Calu3 (cell line): ENCODE results near the gene EVA1B. TPM values are rescaled to one million over a fixed set of nuclear protein-coding genes. Genes with fewer than 3 reads are reported as not detected.

Experiments
- BruUV-seq: library from RNA; stranded (reverse); fragments of 400-500 nt; replicated peaks from 2 replicates; lab custom pipeline; 2021; lab: Mats Ljungman, UMichigan
- CTCF ChIA-PET: fragments of 300-600 bp; sonication (Branson Sonifier 250); formaldehyde crosslinking; loops from one replicate; lab custom pipeline; 2022; ENCODE audit warnings: antibody characterized with exemption; lab: Charles Lee
- DNase-seq: peaks from one replicate; pipeline ENCODE4 v3.0.0; 2022
- H3K27ac Mint-ChIP-seq: one replicate; pipeline ENCODE4 v1.8.0; 2022; ENCODE audit warnings: mixed read lengths; ENCODE audit not compliant: unreplicated experiment
- H3K27me3 Mint-ChIP-seq: one replicate; pipeline ENCODE4 v1.8.0; 2022; ENCODE audit warnings: mixed read lengths; ENCODE audit not compliant: unreplicated experiment
- H3K36me3 Mint-ChIP-seq: one replicate; pipeline ENCODE4 v1.8.0; 2022; ENCODE audit warnings: mild to moderate bottlenecking, moderate library complexity, mixed read lengths; ENCODE audit not compliant: insufficient read depth, unreplicated experiment
- H3K4me1 Mint-ChIP-seq: one replicate; pipeline ENCODE4 v1.8.0; 2022; ENCODE audit warnings: mild to moderate bottlenecking, low read depth, mixed read lengths; ENCODE audit not compliant: unreplicated experiment
- H3K4me3 Mint-ChIP-seq: one replicate; pipeline ENCODE4 v1.8.0; 2022; ENCODE audit warnings: mild to moderate bottlenecking, low read depth, moderate library complexity, mixed read lengths; ENCODE audit not compliant: unreplicated experiment
- H3K9me3 Mint-ChIP-seq: one replicate; pipeline ENCODE4 v1.8.0; 2022; ENCODE audit warnings: low read depth, mixed read lengths; ENCODE audit not compliant: unreplicated experiment
- intact Hi-C: fragments of 100-400 bp; cut with micrococcal nuclease; formaldehyde crosslinking; loops from one replicate; pipeline ENCODE4 v1.10.0; 2022; ENCODE audit not compliant: unreplicated experiment
- total RNA-seq: library from RNA; stranded (reverse); gene quantifications from 2 replicates; pipeline ENCODE4 v1.2.3, GENCODE V29; 2022
- TF ChIP-seq, protein P1 (sequence below): fragments of 200-600 bp; IDR thresholded peaks from one replicate; pipeline ENCODE4 v1.8.0; 2022; ENCODE audit warnings: antibody characterized with exemption; ENCODE audit not compliant: unreplicated experiment

Gene EVA1B
- total RNA-seq, 1 experiment from 2014 or later = 11.2 TPM

DNA sequence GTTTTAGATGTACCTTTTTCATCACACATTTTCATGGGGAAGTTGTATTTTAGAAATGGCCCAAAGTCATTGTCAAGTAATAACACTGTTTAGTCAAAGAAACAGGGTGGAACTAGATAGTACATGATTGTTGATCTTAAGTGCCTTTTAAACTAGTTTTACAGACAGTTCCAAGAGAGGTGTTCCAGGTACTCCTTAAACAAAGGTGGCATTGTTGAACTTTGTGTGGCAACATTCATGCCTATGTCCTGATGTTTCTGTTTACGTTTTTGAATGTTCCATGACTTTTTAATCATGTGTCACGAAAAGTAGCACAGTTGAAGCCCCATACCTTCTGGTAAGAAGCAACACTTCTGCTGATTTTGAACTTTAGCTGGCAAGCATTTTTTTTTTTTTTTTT is 26.4 kb downstream of the EVA1B start:
- H3K4me3 Mint-ChIP-seq = peak overlapping the region; percentile 14
- intact Hi-C loops = loop anchor here (5.0 kb wide), 1 partner anchor 145 kb away; no protein-coding TSS in a partner anchor
- no peaks in the 10 kb centered on the region for H3K27me3 Mint-ChIP-seq
- CTCF ChIA-PET = interaction anchor here (0.6 to 0.8 kb wide), 2 partner anchors 11 to 43 kb away, joined by 3 read pairs; no protein-coding TSS in a partner anchor
- peak; percentile 20 for DNase-seq
- TF ChIP-seq, protein P1, sequence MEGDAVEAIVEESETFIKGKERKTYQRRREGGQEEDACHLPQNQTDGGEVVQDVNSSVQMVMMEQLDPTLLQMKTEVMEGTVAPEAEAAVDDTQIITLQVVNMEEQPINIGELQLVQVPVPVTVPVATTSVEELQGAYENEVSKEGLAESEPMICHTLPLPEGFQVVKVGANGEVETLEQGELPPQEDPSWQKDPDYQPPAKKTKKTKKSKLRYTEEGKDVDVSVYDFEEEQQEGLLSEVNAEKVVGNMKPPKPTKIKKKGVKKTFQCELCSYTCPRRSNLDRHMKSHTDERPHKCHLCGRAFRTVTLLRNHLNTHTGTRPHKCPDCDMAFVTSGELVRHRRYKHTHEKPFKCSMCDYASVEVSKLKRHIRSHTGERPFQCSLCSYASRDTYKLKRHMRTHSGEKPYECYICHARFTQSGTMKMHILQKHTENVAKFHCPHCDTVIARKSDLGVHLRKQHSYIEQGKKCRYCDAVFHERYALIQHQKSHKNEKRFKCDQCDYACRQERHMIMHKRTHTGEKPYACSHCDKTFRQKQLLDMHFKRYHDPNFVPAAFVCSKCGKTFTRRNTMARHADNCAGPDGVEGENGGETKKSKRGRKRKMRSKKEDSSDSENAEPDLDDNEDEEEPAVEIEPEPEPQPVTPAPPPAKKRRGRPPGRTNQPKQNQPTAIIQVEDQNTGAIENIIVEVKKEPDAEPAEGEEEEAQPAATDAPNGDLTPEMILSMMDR = no peak
- BruUV-seq = no TSS peak
- peaks cover 72% of the 10 kb centered on the region for H3K36me3 Mint-ChIP-seq
- peak overlapping the region; percentile 73 for H3K27ac Mint-ChIP-seq
- no peaks in the 10 kb centered on the region for H3K9me3 Mint-ChIP-seq
- H3K4me1 Mint-ChIP-seq = peaks cover 22% of the 10 kb centered on the region

DNA sequence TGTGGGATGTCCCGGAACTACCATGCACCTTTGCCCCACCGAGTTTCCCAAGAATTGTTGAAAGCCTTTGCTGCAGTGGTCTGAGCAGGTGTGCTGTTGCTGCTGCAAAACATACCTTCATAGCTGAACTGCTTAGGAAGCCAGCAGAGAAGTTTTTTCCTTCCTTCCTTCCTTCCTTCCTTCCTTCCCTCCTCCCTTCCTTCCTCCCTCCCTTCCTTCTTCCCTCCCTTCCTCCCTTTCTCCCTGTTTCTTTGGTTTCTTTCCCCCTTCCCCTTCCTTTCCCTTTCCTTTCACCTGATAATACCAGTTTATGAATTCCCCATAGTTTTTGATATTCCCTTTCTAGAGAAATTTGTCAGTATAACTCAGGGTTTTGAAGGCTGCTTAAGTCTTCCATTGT is 28.1 kb downstream of the EVA1B start:
- DNase-seq = no peak
- Mint-ChIP-seq H3K27me3 (no peaks in the 10 kb centered on the region), H3K36me3 (peaks cover 71% of the 10 kb centered on the region), H3K4me3 (no peak overlapping the region), H3K9me3 (no peaks in the 10 kb centered on the region), H3K4me1 (peaks cover 20% of the 10 kb centered on the region), H3K27ac (peak overlapping the region; percentile 72)
- CTCF ChIA-PET = interaction anchor here (0.7 kb wide), 1 partner anchor 146 kb away, joined by 3 read pairs; the partner anchor contains the start of gene TRAPPC3
- intact Hi-C loops = loop anchor here (5.0 kb wide), 1 partner anchor 143 kb away; no protein-coding TSS in a partner anchor
- TF ChIP-seq, protein P1 = no peak
- no TSS peak for BruUV-seq

DNA sequence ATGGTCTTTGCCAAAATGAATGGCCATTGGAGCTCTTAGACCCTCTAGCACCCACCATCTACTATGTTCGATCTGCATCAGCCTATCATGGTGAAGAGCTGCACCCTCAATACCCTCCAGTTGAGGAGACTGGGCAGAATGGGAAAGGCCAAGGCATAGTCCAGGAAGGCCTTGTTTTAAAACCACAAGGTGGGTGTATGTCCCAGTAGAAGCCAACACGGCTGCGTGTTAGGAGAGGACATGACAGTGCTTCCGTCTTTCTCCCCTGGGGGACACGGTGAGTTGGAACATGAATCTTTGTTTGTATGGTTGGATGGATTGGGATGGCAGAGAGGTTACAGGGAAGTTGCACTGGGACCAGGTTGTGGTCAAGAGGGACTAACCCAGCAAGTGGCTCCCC is 35.9 kb downstream of the EVA1B start:
- Mint-ChIP-seq H3K4me3 (no peak overlapping the region), H3K9me3 (no peaks in the 10 kb centered on the region), H3K36me3 (peaks cover 73% of the 10 kb centered on the region), H3K4me1 (peaks cover 14% of the 10 kb centered on the region), H3K27me3 (no peaks in the 10 kb centered on the region), H3K27ac (no peak overlapping the region)
- no TSS peak for BruUV-seq
- CTCF ChIA-PET = interaction anchor here (1.0 kb wide), 1 partner anchor 138 kb away, joined by 4 read pairs; no protein-coding TSS in a partner anchor
- TF ChIP-seq, protein P1 = no peak
- DNase-seq = no peak
- intact Hi-C loops = loop anchor here (5.0 to 10.0 kb wide), 2 partner anchors 63 to 140 kb away; partner anchors contain the start of genes THRAP3 and TRAPPC3

DNA sequence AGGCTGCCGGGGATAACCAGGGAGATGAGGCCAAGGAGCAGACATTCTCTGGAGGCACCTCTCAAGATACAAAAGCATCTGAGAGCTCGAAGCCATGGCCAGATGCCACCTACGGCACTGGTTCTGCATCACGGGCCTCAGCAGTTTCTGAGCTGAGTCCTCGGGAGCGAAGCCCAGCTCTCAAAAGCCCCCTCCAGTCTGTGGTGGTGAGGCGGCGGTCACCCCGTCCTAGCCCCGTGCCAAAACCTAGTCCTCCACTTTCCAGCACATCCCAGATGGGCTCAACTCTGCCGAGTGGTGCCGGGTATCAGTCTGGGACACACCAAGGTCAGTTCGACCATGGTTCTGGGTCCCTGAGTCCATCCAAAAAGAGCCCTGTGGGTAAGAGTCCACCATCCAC is 36.6 kb downstream of the EVA1B start:
- Mint-ChIP-seq H3K36me3 (peaks cover 71% of the 10 kb centered on the region), H3K27ac (no peak overlapping the region), H3K27me3 (no peaks in the 10 kb centered on the region), H3K9me3 (no peaks in the 10 kb centered on the region), H3K4me3 (no peak overlapping the region), H3K4me1 (peaks cover 14% of the 10 kb centered on the region)
- intact Hi-C loops = loop anchor here (5.0 to 10.0 kb wide), 2 partner anchors 62 to 140 kb away; partner anchors contain the start of genes THRAP3 and TRAPPC3
- TF ChIP-seq, protein P1 = no peak
- CTCF ChIA-PET = no interaction called here
- TSS peak; percentile 42 for BruUV-seq
- no peak for DNase-seq
